MM.1S (cell line): ENCODE measurements around the gene MAD1L1.
"Not testable (repeated sequence)": the region's sequence is repeated elsewhere in the genome, so short reads cannot be mapped to it uniquely, and the experiment has no call there.

ENCODE experiments used
- DNase-seq: peaks from one replicate; pipeline ENCODE4 v3.0.0-alpha.2; 2015
- H2AFZ ChIP-seq: fragments of 300-600 bp; sonication (generic); 2 replicates; pipeline ENCODE4 v1.6.0; 2016; ENCODE audit warnings: antibody characterized with exemption, low read length
- H3F3A ChIP-seq: fragments of 300-600 bp; sonication (generic); 2 replicates; pipeline ENCODE4 v1.6.1; 2016; ENCODE audit warnings: mild to moderate bottlenecking, antibody characterized with exemption, low read length, moderate library complexity, mixed read lengths; ENCODE audit not compliant: insufficient read depth
- H3K27ac ChIP-seq: fragments of 300-600 bp; sonication (generic); 2 replicates; pipeline ENCODE4 v1.5.1; 2016; ENCODE audit warnings: mild to moderate bottlenecking, low read length
- H3K27me3 ChIP-seq: fragments of 300-600 bp; sonication (generic); replicated peaks from 2 replicates; pipeline ENCODE4 v1.6.0; 2016; ENCODE audit warnings: low read length; ENCODE audit not compliant: insufficient read depth
- H3K36me3 ChIP-seq: fragments of 300-600 bp; sonication (generic); replicated peaks from 2 replicates; pipeline ENCODE4 v1.6.1; 2016; ENCODE audit warnings: mild to moderate bottlenecking, low read length, mixed read lengths; ENCODE audit not compliant: insufficient read depth
- H3K4me1 ChIP-seq: fragments of 300-600 bp; sonication (generic); 2 replicates; pipeline ENCODE4 v1.6.1; 2016; ENCODE audit warnings: low read length, mixed read lengths
- H3K4me2 ChIP-seq: fragments of 300-600 bp; sonication (generic); 2 replicates; pipeline ENCODE4 v1.6.0; 2016; ENCODE audit warnings: low read depth, low read length
- H3K4me3 ChIP-seq: fragments of 300-600 bp; sonication (generic); 2 replicates; pipeline ENCODE4 v1.5.1; 2016; ENCODE audit warnings: low read length, mixed read lengths
- H3K79me2 ChIP-seq: fragments of 300-600 bp; sonication (generic); 2 replicates; pipeline ENCODE4 v1.6.1; 2016; ENCODE audit warnings: mixed run types, low read length, mixed read lengths
- H3K9ac ChIP-seq: fragments of 300-600 bp; sonication (generic); 2 replicates; pipeline ENCODE4 v1.6.1; 2016; ENCODE audit warnings: low read length, mixed read lengths
- H3K9me2 ChIP-seq: fragments of 300-600 bp; sonication (generic); replicated peaks from 2 replicates; pipeline ENCODE4 v1.6.1; 2016; ENCODE audit warnings: mild to moderate bottlenecking, low read length, mixed read lengths; ENCODE audit not compliant: insufficient read depth
- H3K9me3 ChIP-seq: fragments of 300-600 bp; sonication (generic); replicated peaks from 2 replicates; pipeline ENCODE4 v1.6.1; 2016; ENCODE audit warnings: mild to moderate bottlenecking, low read length, mixed read lengths; ENCODE audit not compliant: insufficient read depth
- H4K20me1 ChIP-seq: fragments of 300-600 bp; sonication (generic); 2 replicates; pipeline ENCODE4 v1.6.1; 2016; ENCODE audit warnings: mild to moderate bottlenecking, low read length, moderate library complexity, mixed read lengths; ENCODE audit not compliant: insufficient read depth
- CTCF ChIP-seq: fragments of 300-600 bp; sonication (generic); IDR thresholded peaks from 2 replicates; pipeline ENCODE4 v1.5.1; 2016; ENCODE audit warnings: antibody characterized with exemption, low read length, mixed read lengths
- EZH2 ChIP-seq: fragments of 300-600 bp; sonication (generic); optimal IDR thresholded peaks from 2 replicates; pipeline ENCODE3; 2017; ENCODE audit warnings: low read depth, mild to moderate bottlenecking, antibody characterized with exemption, low read length, mixed read lengths
- EZH2phosphoT487 ChIP-seq: fragments of 300-600 bp; sonication (generic); IDR thresholded peaks from 2 replicates; pipeline ENCODE4 v1.6.1; 2018; ENCODE audit warnings: antibody characterized with exemption, low read length

Gene MAD1L1

GRCh38 chr7:1818575-1819258 lies 414.0 kb downstream of the MAD1L1 start:
- no peaks in the 10 kb centered on the region for H3K9me3 ChIP-seq
- H2AFZ ChIP-seq = no peak overlapping the region
- no peak overlapping the region for H3K27ac ChIP-seq
- TF ChIP-seq EZH2 (no peak), CTCF (no peak), EZH2phosphoT487 (no peak)
- no peak overlapping the region for H3K9ac ChIP-seq
- H3K4me2 ChIP-seq = no peak overlapping the region
- H3K4me1 ChIP-seq = no peaks in the 10 kb centered on the region
- no peak for DNase-seq
- H3K9me2 ChIP-seq = no peaks in the 10 kb centered on the region
- H3F3A ChIP-seq = no peaks in the 10 kb centered on the region
- no peak overlapping the region for H3K4me3 ChIP-seq
- no peaks in the 10 kb centered on the region for H3K36me3 ChIP-seq
- no peaks in the 10 kb centered on the region for H3K79me2 ChIP-seq
- H4K20me1 ChIP-seq = no peaks in the 10 kb centered on the region
- no peaks in the 10 kb centered on the region for H3K27me3 ChIP-seq

- Histone ChIP-seq H2AFZ (no peak overlapping the region), H3K4me2 (no peak overlapping the region), H3K4me1 (no peaks in the 10 kb centered on the region), H4K20me1 (no peaks in the 10 kb centered on the region), H3K27me3 (no peaks in the 10 kb centered on the region), H3K9me2 (no peaks in the 10 kb centered on the region), H3K27ac (no peak overlapping the region), H3K9ac (no peak overlapping the region), H3K9me3 (no peaks in the 10 kb centered on the region), H3F3A (no peaks in the 10 kb centered on the region), H3K4me3 (no peak overlapping the region), H3K79me2 (no peaks in the 10 kb centered on the region), H3K36me3 (no peaks in the 10 kb centered on the region)
- DNase-seq = no peak
- TF ChIP-seq CTCF = no peak
- no peak for TF ChIP-seq EZH2phosphoT487
- no peak for TF ChIP-seq EZH2
These were observed 415.6 kb downstream of the MAD1L1 start for GRCh38 chr7:1817061-1817712.

GRCh38 chr7:1816451-1816850 lies 416.3 kb downstream of the MAD1L1 start:
- H3K4me2 ChIP-seq = not testable (repeated sequence)

GRCh38 chr7:1815551-1816281 lies 417.0 kb downstream of the MAD1L1 start:
- H3K9ac ChIP-seq, DNase-seq, H4K20me1 ChIP-seq, H3K27ac ChIP-seq, H3K4me3 ChIP-seq, H3F3A ChIP-seq, H3K4me1 ChIP-seq, H3K36me3 ChIP-seq, H3K9me2 ChIP-seq, H2AFZ ChIP-seq, H3K27me3 ChIP-seq, H3K9me3 ChIP-seq, H3K79me2 ChIP-seq, H3K4me2 ChIP-seq: not testable (repeated sequence)

More at GRCh38 chr7:1816451-1816850, 416.3 kb downstream of the MAD1L1 start:
- not testable (repeated sequence) for H3K27ac ChIP-seq, H2AFZ ChIP-seq, H3K9ac ChIP-seq, H3F3A ChIP-seq, H3K79me2 ChIP-seq, H3K9me2 ChIP-seq, H3K4me1 ChIP-seq, H3K27me3 ChIP-seq, H3K36me3 ChIP-seq, H3K4me3 ChIP-seq, H3K9me3 ChIP-seq, DNase-seq, H4K20me1 ChIP-seq
